ENCODE data around the gene RXRA.

DNA sequence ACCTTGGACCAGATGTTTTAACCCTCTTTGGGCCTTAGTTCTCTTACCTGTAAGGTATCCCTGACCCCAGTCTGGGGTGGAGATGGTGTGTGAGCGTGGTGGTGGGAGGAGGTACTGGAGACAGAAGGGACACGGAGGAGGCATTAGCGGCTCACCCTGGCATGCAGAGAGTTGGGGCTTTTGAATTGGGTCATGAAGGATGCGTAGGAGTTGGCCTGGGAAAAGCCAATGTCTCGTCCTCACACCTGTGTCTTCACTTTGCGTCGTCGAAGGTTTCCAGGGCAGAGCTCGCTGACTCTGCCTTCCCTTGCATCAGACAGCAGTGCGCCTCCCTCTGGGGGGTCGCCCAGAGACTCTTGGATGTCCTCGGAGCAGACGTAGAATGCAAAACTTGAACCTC, 11.2 kb downstream of the RXRA start:
- TF ChIP-seq, protein P1, sequence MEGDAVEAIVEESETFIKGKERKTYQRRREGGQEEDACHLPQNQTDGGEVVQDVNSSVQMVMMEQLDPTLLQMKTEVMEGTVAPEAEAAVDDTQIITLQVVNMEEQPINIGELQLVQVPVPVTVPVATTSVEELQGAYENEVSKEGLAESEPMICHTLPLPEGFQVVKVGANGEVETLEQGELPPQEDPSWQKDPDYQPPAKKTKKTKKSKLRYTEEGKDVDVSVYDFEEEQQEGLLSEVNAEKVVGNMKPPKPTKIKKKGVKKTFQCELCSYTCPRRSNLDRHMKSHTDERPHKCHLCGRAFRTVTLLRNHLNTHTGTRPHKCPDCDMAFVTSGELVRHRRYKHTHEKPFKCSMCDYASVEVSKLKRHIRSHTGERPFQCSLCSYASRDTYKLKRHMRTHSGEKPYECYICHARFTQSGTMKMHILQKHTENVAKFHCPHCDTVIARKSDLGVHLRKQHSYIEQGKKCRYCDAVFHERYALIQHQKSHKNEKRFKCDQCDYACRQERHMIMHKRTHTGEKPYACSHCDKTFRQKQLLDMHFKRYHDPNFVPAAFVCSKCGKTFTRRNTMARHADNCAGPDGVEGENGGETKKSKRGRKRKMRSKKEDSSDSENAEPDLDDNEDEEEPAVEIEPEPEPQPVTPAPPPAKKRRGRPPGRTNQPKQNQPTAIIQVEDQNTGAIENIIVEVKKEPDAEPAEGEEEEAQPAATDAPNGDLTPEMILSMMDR (IDR thresholded peaks at IDR 0.05): no peak
- TF ChIP-seq POLR2AphosphoS5 (IDR thresholded peaks at IDR 0.05) (no peak), POLR2A (IDR thresholded peaks at IDR 0.05) (no peak)

Data from transverse colon (tissue), 4 donors.